Panc1 (cell line): ENCODE data around the gene MYO3B. TPM values are rescaled to one million over a fixed set of nuclear protein-coding genes. Genes with fewer than 3 reads are reported as not detected.
A peak's percentile ranks its signal among the peaks of the same experiment; 100 is the strongest.

Source experiments
- ATAC-seq: fragments of 200-7000 bp; cut with Tn5 transposase; 2 replicates; pipeline ENCODE4 v1.9.1; 2020; ENCODE audit warnings: mild to moderate bottlenecking, moderate library complexity
- BruUV-seq: library from RNA; stranded (reverse); fragments of 400-500 nt; replicated peaks from 2 replicates; lab custom pipeline; 2021; lab: Mats Ljungman, UMichigan
- CTCF ChIA-PET: fragments of 300-600 bp; sonication (Branson Sonifier 250); formaldehyde crosslinking; loops from one replicate; lab custom pipeline; 2022; ENCODE audit warnings: antibody characterized with exemption; lab: Charles Lee
- POLR2A ChIA-PET: fragments of 300-600 bp; sonication (Branson Sonifier 250); formaldehyde crosslinking; loops from one replicate; lab custom pipeline; 2022; ENCODE audit warnings: antibody characterized with exemption; lab: Charles Lee
- DNase-seq: peaks from one replicate; pipeline ENCODE4 v3.0.0-alpha.2; 2010; ENCODE audit warnings: low read depth, low spot score
- H3K27ac ChIP-seq: 2 replicates; pipeline ENCODE4 v1.5.1; 2011; ENCODE audit warnings: mild to moderate bottlenecking, low read length, inconsistent platforms
- H3K27me3 ChIP-seq: fragments of 200-500 bp; sonication (Bioruptor generic); 2 replicates; pipeline ENCODE4 v1.6.0; 2014; ENCODE audit warnings: low read length, inconsistent platforms; ENCODE audit not compliant: control insufficient read depth, insufficient read depth
- H3K36me3 ChIP-seq: fragments of 200-500 bp; sonication (Bioruptor generic); 2 replicates; pipeline ENCODE4 v1.5.1; 2014; ENCODE audit warnings: inconsistent platforms, mild to moderate bottlenecking, low read length, moderate library complexity; ENCODE audit not compliant: control insufficient read depth, insufficient read depth
- H3K4me1 ChIP-seq: 2 replicates; pipeline ENCODE4 v1.5.1; 2011; ENCODE audit warnings: inconsistent platforms, mild to moderate bottlenecking, low read length, moderate library complexity; ENCODE audit not compliant: control insufficient read depth, insufficient read depth
- H3K4me3 ChIP-seq, 2 experiments: 2 replicates each; pipeline ENCODE4 v1.5.1; 2011 to 2012; ENCODE audit warnings: low read depth in 2 of 2, low read length in 2 of 2, mild to moderate bottlenecking in 2 of 2, inconsistent platforms in 1 of 2, moderate library complexity in 1 of 2
- H3K9me3 ChIP-seq: fragments of 200-500 bp; sonication (Bioruptor generic); 2 replicates; pipeline ENCODE4 v1.5.1; 2014; ENCODE audit warnings: low read depth, mild to moderate bottlenecking, inconsistent platforms, low read length, moderate library complexity; ENCODE audit not compliant: control insufficient read depth, insufficient read depth
- POLR2AphosphoS5 ChIP-seq: IDR thresholded peaks from 2 replicates; pipeline ENCODE4 v1.6.1; 2012; ENCODE audit warnings: mild to moderate bottlenecking, low read depth, low read length, moderate library complexity
- REST ChIP-seq, 2 experiments: IDR thresholded peaks; 2 replicates each; pipeline ENCODE4 v1.6.1; 2011 to 2012; ENCODE audit warnings: low read depth in 2 of 2, control low read depth in 1 of 2, low read length in 1 of 2, mild to moderate bottlenecking in 1 of 2, moderate library complexity in 1 of 2; ENCODE audit not compliant: insufficient read depth in 1 of 2
- SIN3A ChIP-seq: IDR thresholded peaks from 2 replicates; pipeline ENCODE4 v1.6.1; 2012; ENCODE audit warnings: low read depth, mild to moderate bottlenecking, low read length, moderate library complexity, borderline replicate concordance; ENCODE audit not compliant: insufficient read depth
- TCF7L2 ChIP-seq: IDR thresholded peaks from 2 replicates; pipeline ENCODE4 v1.6.1; 2011; ENCODE audit warnings: mild to moderate bottlenecking, low read depth, low read length, inconsistent platforms
- in situ Hi-C: cut with HindIII; loops from 2 replicates; pipeline ENCODE4 v1.10.0; 2016; ENCODE audit warnings: low sequenced_read_pairs, low pct_unique_long_range_greater_than_20kb
- intact Hi-C: fragments of 100-400 bp; cut with micrococcal nuclease; formaldehyde crosslinking; loops from one replicate; pipeline ENCODE4 v1.10.0; 2022; ENCODE audit not compliant: unreplicated experiment
- total RNA-seq: library from RNA; stranded (reverse); gene quantifications from one replicate; pipeline ENCODE4 v1.2.1, GENCODE V29; 2021; ENCODE audit not compliant: unreplicated experiment
- TF ChIP-seq, protein P1 (sequence below): fragments of 450-650 bp; IDR thresholded peaks from 2 replicates; pipeline ENCODE4 v1.5.1; 2017; ENCODE audit warnings: mild to moderate bottlenecking

MYO3B gene
- total RNA-seq, 1 experiment from 2014 or later = 0.05 TPM

DNA sequence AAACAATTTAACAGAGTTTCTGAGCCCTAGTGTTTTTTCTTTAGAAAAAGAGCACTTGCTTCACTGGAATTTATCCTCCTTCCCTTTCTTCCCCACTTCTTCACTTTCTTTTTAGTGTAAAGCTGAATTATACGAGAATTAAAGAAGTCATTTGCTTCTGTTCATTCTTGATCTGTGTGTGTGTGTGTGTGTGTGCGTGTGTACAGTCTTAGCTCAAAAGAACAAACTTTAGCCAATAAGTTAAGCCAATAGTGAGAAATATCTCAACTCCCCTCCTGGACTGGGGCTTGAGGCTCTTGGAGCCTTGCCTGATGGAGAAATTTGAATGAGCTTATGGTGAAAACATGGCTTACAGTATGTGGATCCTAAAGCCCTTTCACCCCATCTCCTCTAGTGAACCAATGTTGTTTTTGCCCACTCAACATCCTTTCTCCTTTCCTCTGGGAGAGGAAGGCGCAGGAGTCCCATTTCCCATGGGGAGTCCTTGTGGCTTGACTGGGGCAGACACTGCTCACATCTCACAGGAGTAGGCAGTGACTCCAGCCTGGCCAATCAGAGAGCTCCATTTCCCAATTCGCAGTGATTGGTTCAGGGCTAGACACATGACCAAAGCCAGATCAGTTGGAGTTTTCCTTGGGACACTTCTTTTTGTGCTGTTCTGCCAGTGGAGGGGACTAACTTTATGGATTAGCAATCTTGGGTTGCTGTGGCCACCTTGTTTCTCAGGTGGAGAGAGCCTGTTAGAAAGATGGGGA is 16.3 kb upstream of the MYO3B start:
- ChIA-PET CTCF (interaction anchor here (0.6 to 0.7 kb wide), 2 partner anchors 9 to 23 kb away, joined by 3 to 4 read pairs; no protein-coding TSS in a partner anchor), POLR2A (interaction anchor here (0.6 to 0.7 kb wide), 2 partner anchors 28 to 67 kb away, joined by 4 to 5 read pairs; no protein-coding TSS in a partner anchor)
- H3K27ac ChIP-seq = peak overlapping the region; percentile 7; the same call in 1 of the 2 replicates
- no peaks in the 10 kb centered on the region for H3K9me3 ChIP-seq
- ATAC-seq (no peak), DNase-seq (no peak)
- no peak overlapping the region for H3K4me3 ChIP-seq
- intact Hi-C loops (no loop called here), in situ Hi-C loops (no loop called here)
- no TSS peak for BruUV-seq
- H3K4me1 ChIP-seq = peaks cover 6% of the 10 kb centered on the region
- no peaks in the 10 kb centered on the region for H3K36me3 ChIP-seq
- no peaks in the 10 kb centered on the region for H3K27me3 ChIP-seq
- TF ChIP-seq, protein P1, sequence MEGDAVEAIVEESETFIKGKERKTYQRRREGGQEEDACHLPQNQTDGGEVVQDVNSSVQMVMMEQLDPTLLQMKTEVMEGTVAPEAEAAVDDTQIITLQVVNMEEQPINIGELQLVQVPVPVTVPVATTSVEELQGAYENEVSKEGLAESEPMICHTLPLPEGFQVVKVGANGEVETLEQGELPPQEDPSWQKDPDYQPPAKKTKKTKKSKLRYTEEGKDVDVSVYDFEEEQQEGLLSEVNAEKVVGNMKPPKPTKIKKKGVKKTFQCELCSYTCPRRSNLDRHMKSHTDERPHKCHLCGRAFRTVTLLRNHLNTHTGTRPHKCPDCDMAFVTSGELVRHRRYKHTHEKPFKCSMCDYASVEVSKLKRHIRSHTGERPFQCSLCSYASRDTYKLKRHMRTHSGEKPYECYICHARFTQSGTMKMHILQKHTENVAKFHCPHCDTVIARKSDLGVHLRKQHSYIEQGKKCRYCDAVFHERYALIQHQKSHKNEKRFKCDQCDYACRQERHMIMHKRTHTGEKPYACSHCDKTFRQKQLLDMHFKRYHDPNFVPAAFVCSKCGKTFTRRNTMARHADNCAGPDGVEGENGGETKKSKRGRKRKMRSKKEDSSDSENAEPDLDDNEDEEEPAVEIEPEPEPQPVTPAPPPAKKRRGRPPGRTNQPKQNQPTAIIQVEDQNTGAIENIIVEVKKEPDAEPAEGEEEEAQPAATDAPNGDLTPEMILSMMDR = no peak
- TF ChIP-seq REST (IDR thresholded peaks at IDR 0.05; ENCODE audit: insufficient read depth in 1 of 2, low read depth in 2 of 2, low read length in 1 of 2) = no peak
- no peak for TF ChIP-seq TCF7L2
- TF ChIP-seq SIN3A = no peak
- TF ChIP-seq POLR2AphosphoS5 = no peak

DNA sequence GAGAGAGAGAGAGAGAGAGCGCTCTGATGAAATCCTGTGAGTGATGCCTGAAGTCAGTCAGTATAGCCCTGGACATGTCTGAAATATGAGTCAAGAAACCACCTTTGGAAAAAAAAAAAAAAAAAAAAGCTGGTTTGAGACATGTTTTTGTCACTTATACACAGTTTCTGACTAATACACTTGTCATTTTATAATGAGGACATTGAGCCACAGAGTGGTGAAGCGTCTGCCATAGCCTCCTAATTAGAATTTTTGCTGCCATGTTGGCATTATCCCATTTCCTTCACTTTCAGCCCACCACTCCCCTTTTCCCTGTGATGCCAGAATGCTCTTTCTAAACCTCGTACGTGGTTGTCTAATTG is 15.7 kb upstream of the MYO3B start:
- Histone ChIP-seq H3K36me3 (no peaks in the 10 kb centered on the region), H3K27ac (no peak overlapping the region), H3K9me3 (no peaks in the 10 kb centered on the region), H3K27me3 (no peaks in the 10 kb centered on the region), H3K4me1 (peaks cover 3% of the 10 kb centered on the region), H3K4me3 (no peak overlapping the region)
- TF ChIP-seq REST (IDR thresholded peaks at IDR 0.05; ENCODE audit: insufficient read depth in 1 of 2, low read depth in 2 of 2, low read length in 1 of 2) = no peak
- no peak for TF ChIP-seq POLR2AphosphoS5
- TF ChIP-seq, protein P1 = no peak
- no peak for TF ChIP-seq SIN3A
- no peak for TF ChIP-seq TCF7L2
- no peak for DNase-seq
- in situ Hi-C loops (no loop called here), intact Hi-C loops (no loop called here)
- POLR2A ChIA-PET = interaction anchor here (0.6 to 0.7 kb wide), 2 partner anchors 28 to 66 kb away, joined by 4 to 5 read pairs; no protein-coding TSS in a partner anchor
- CTCF ChIA-PET = interaction anchor here (0.6 to 0.7 kb wide), 2 partner anchors 9 to 22 kb away, joined by 3 to 4 read pairs; no protein-coding TSS in a partner anchor
- ATAC-seq = no peak
- BruUV-seq = no TSS peak
